ENCODE data around the gene MRPL24. TPM values are rescaled to one million over a fixed set of nuclear protein-coding genes. Genes with fewer than 3 reads are reported as not detected.

Gene MRPL24
- total RNA-seq, 2 donors from 2014 or later: 45.9 to 67.8 TPM

DNA sequence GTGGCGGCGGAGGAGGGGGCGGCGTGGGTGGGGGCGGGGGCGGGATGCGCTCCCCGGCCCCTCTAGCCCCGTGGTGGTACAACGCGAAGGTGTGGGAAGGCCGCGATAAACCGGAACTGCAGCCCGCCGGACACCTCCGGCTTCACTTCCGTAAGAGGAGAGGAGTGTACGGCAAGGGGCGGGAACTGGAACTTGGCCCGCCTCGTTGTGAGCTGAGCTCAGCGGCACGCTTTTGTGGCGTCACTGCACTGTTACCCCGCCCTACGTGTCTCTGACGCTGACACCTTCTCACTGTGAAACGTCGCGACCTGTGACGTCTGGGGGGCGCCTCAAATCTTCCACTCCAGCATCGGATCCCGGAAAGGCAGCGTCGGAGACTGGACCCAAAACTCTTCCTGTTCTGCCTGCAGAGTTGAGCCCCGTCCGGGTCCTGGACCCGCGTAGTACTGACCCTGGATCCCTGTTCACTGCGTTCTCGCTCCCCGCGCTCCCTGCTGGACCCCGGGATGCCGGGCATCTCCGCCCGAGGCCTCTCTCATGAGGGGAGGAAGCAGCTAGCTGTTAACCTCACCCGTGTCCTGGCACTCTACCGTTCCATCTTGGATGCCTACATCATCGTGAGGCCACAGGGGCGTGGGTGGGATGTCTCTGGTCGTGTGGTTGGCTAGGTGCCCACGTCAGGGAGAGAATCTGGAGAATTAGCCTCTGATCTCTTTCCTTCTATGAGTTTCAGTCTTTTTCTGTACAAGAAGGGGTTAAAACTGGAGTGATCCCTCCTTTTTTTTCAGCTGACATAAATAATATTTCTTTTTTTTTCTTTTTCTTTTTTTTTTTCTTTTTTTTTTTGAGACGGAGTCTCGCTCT is 12.1 kb downstream of the MRPL24 start, which contains the start of gene ISG20L2:
TSS of gene ISG20L2 (minus strand) at position 168 of the 864 bp plus-strand sequence. CDS start 1,114 bp downstream, outside the sequence.
- H3K9me3 Mint-ChIP-seq: no peaks in the 10 kb centered on the region
- H3K36me3 Mint-ChIP-seq (ENCODE audit: insufficient read depth in 2 of 2): peaks cover 4 to 21% of the 10 kb centered on the region in 2 donors
- H3K27me3 Mint-ChIP-seq (ENCODE audit: low read depth): no peaks in the 10 kb centered on the region
- H3K4me1 Mint-ChIP-seq (ENCODE audit: low read depth): peaks cover 22% of the 10 kb centered on the region
- DNase-seq (peak; percentile 95 to 97), ATAC-seq (replicated peaks in 1 of 2) (peak; percentile 94 to 95)
- peak within 1 kb of the TSS in 1 of 2 donors; percentile 97 for H3K4me3 Mint-ChIP-seq
- H3K27ac Mint-ChIP-seq: peak within 1 kb of the TSS; percentile 99

DNA sequence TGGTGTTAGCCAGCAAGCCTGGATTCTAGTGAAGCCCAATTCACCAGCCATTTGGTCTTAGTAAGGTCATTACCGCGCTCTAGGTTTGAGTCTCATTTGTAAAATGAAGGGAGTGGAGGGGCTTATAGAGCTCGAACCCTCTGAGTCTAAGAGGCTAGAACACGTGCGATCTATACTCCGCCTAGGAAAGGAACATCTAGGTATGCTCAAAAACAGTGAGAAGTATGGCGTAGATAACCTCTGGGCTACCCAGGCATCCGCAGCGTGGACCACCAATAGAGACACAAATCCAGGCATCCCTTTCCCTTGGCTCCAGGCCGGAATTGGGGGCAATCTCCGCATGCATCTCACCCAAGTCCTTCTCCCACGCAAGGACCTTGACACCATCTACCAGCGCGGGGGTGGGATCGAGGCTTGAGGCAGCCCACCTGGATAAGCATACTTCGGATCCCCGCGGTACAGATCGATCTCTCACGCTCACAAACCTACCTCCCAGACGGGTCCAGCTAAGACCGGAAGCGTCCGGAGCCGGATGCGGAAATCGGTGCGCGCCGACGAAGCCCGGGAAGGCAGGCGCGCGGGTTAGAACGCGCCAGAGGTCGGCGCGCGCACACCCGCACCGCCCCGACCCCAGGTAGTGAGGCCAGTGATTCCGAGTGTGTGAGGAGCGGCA is 12.8 kb downstream of the MRPL24 start, which contains the start of gene METTL25B:
TSS of gene METTL25B (plus strand) at position 544 of the 673 bp plus-strand sequence. CDS start 636 bp downstream, outside the sequence.
- no peaks in the 10 kb centered on the region for H3K27me3 Mint-ChIP-seq (ENCODE audit: low read depth)
- H3K36me3 Mint-ChIP-seq (ENCODE audit: insufficient read depth in 2 of 2): peaks cover 11 to 28% of the 10 kb centered on the region in 2 donors
- peak within 1 kb of the TSS; percentile 99 for H3K27ac Mint-ChIP-seq
- H3K9me3 Mint-ChIP-seq: no peaks in the 10 kb centered on the region
- peaks cover 22% of the 10 kb centered on the region for H3K4me1 Mint-ChIP-seq (ENCODE audit: low read depth)
- ATAC-seq (replicated peaks in 1 of 2) (peak; percentile 75 to 81), DNase-seq (peak; percentile 87 to 88)
- H3K4me3 Mint-ChIP-seq: peak within 1 kb of the TSS in 1 of 2 donors; percentile 97

DNA sequence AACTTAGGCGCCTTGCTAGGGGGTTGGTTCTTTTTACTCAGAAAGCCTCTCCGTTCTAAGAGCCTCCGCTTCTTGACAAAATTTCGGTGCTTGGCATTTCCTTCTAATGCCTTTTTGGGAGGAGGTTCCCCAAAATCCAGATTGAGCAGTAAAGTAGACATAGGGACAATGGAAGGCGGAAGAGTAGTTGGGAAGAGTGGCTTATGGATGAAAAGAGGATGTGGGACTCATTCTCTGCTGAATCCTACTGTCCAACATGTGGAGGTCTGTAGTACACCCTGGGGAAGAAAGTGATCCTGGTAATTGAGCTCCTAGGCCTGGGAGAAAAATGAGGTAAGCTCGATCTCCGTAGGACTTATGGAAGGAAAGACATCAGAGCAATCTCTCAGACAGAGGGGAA is 13.4 kb downstream of the MRPL24 start:
- Mint-ChIP-seq H3K27ac (peak overlapping the region; percentile 94), H3K36me3 (ENCODE audit: insufficient read depth in 2 of 2) (peaks cover 10 to 28% of the 10 kb centered on the region in 2 donors)
- ATAC-seq (replicated peaks in 1 of 2): no peak

DNA sequence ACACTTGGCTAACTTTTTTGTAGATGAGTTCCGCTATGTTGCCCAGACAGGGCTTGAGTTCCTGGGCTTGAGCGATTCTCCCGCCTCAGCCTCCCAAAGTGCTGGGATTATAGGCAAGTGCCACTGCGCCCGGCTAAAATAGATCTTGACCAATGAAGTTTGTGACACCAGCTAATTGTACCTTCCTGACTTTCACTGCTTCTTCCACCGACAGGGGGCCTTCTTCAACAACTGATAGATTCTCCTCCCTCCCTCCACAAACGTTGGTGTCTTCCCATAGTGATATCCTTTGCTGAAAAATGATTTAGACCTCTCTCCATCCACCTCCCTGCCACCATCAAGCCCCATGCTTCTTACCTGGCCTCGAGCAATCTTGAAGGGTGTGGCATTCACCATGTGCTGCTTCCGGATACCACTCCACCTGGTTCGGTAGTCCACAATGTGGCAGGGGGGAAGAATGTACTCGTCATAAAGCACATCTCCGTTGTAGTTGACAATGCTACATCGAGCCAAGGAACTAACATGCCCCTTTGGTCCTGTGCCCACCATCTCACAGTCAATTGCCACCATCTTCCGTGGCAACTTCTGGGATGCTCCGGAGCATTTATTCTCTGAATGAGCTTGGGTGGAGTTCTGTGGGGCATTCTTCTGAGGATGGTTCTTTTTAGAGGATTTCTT is 14.2 kb downstream of the MRPL24 start:
- peak overlapping the region; percentile 94 for H3K27ac Mint-ChIP-seq
- peaks cover 10 to 29% of the 10 kb centered on the region in 2 donors for H3K36me3 Mint-ChIP-seq (ENCODE audit: insufficient read depth in 2 of 2)
- H3K4me3 Mint-ChIP-seq: no peak overlapping the region
- DNase-seq (peak; percentile 67), ATAC-seq (replicated peaks in 1 of 2) (no peak)
- H3K27me3 Mint-ChIP-seq (ENCODE audit: low read depth): no peaks in the 10 kb centered on the region
- no peaks in the 10 kb centered on the region for H3K9me3 Mint-ChIP-seq
- H3K4me1 Mint-ChIP-seq (ENCODE audit: low read depth): peaks cover 24% of the 10 kb centered on the region

More for the DNA sequence above, 13.4 kb downstream of the MRPL24 start:
- Mint-ChIP-seq H3K4me3 (no peak overlapping the region), H3K27me3 (ENCODE audit: low read depth) (no peaks in the 10 kb centered on the region), H3K4me1 (ENCODE audit: low read depth) (peaks cover 23% of the 10 kb centered on the region), H3K9me3 (no peaks in the 10 kb centered on the region)
- DNase-seq: no peak

DNA sequence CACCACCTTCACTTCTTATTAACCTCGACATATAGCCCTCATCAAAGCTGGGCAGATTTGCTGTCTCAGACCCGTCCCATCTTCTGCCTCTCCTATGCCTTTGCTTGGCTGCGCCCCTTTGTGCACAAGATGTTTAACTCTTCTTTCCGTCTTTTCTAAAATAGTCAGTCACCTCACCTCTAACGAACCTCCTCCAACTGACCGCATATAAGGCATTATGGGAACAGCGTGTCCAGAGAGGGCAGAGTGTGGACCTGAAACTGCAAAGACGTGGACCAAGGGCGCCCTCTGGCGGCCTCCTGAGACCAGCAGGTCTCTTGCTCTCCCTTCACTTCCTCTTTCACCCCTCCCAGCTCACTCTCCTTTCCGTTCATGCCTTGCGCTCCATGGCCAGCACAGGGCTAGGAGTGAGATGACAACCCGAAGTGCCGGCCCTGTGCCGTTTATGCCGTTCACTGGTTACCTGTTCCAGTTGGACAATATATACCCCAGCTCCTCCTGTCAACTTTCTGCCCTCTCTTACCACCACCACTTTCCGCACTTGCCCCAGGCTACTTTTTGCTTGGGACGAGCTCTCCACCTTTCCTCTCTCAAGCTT is 15.1 kb downstream of the MRPL24 start:
- H3K9me3 Mint-ChIP-seq: no peaks in the 10 kb centered on the region
- no peaks in the 10 kb centered on the region for H3K27me3 Mint-ChIP-seq (ENCODE audit: low read depth)
- H3K4me1 Mint-ChIP-seq (ENCODE audit: low read depth): peaks cover 27% of the 10 kb centered on the region
- H3K27ac Mint-ChIP-seq: no peak overlapping the region
- ATAC-seq (replicated peaks in 1 of 2) (peak; percentile 22 to 40), DNase-seq (peak; percentile 83 to 89)
- H3K4me3 Mint-ChIP-seq: no peak overlapping the region
- peaks cover 13 to 27% of the 10 kb centered on the region in 2 donors for H3K36me3 Mint-ChIP-seq (ENCODE audit: insufficient read depth in 2 of 2)

DNA sequence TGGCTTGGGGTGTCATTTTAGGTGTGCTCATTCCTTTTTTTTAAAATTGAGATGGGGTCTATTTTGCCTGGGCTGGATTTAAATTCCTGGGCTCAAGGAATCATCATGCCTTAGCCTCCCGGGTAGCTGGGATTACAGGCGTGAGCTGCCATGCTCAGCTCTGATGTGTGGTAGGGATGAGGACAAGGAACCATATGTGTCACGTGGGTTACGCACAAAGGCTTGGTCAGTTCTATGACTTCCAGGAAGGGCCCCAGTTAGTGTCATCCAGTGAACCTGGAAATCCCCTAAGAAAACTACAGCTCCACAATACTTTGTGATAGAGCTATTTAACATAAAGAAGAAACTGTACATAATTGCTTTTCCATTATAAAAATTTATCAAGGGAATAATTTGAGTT is 19.4 kb downstream of the MRPL24 start:
- Mint-ChIP-seq H3K4me3 (peak overlapping the region in 1 of 2 donors; percentile 60), H3K27me3 (ENCODE audit: low read depth) (no peaks in the 10 kb centered on the region), H3K36me3 (ENCODE audit: insufficient read depth in 2 of 2) (peaks cover 10 to 21% of the 10 kb centered on the region in 2 donors), H3K9me3 (no peaks in the 10 kb centered on the region), H3K4me1 (ENCODE audit: low read depth) (peaks cover 25% of the 10 kb centered on the region), H3K27ac (peak overlapping the region; percentile 96)
- peak; percentile 43 to 53 for DNase-seq
- ATAC-seq (replicated peaks in 1 of 2): peak; percentile 65 to 83

DNA sequence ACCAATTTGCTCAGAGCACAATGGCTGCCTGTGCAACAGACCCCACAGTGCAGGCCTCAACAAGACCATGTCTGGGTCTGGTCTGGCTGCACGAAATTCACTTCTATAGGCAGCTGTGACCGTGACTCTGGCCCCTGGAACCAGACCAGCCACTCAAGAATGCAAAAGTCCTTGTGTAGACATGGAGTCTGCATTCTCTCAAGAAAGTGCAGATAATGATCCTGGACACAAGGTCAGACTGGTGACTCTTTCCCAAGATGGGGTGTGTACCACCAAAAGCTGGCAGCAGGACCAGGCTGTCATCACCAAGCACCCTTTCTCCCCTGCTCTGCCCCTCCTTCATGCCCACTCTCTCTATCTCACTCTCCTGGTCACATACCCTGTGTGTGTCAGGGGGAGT is 19.8 kb downstream of the MRPL24 start:
- no peaks in the 10 kb centered on the region for H3K9me3 Mint-ChIP-seq
- peaks cover 25% of the 10 kb centered on the region for H3K4me1 Mint-ChIP-seq (ENCODE audit: low read depth)
- H3K4me3 Mint-ChIP-seq: peak overlapping the region in 1 of 2 donors; percentile 60
- peak overlapping the region; percentile 96 for H3K27ac Mint-ChIP-seq
- H3K36me3 Mint-ChIP-seq (ENCODE audit: insufficient read depth in 2 of 2): peaks cover 10 to 21% of the 10 kb centered on the region in 2 donors
- peak; percentile 33 to 38 for ATAC-seq (replicated peaks in 1 of 2)
- no peak for DNase-seq
- no peaks in the 10 kb centered on the region for H3K27me3 Mint-ChIP-seq (ENCODE audit: low read depth)

DNA sequence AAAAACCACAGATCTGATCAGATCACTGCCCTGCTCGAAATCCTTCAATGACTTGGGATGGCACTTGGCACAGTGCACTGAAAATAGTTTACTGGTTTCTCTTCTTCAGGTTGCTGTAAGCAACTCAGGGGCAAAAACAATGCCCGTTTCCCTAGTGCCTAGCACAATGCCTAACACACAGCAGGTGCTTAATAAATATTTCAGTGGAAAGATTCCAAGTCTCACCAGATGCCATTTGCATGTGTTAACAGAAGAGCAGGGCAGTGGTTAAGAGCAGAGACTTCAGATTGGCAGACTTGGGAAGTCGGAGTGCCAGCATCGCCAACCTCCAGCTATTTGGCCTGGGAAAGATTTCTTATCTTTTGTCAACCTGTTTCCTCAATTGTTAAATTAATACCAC is 23.5 kb downstream of the MRPL24 start:
- ATAC-seq (replicated peaks in 1 of 2) (no peak), DNase-seq (no peak)
- Mint-ChIP-seq H3K4me1 (ENCODE audit: low read depth) (peaks cover 21% of the 10 kb centered on the region), H3K36me3 (ENCODE audit: insufficient read depth in 2 of 2) (peaks cover 3 to 5% of the 10 kb centered on the region in 2 donors), H3K9me3 (no peaks in the 10 kb centered on the region), H3K27me3 (ENCODE audit: low read depth) (no peaks in the 10 kb centered on the region), H3K4me3 (no peak overlapping the region), H3K27ac (no peak overlapping the region)

DNA sequence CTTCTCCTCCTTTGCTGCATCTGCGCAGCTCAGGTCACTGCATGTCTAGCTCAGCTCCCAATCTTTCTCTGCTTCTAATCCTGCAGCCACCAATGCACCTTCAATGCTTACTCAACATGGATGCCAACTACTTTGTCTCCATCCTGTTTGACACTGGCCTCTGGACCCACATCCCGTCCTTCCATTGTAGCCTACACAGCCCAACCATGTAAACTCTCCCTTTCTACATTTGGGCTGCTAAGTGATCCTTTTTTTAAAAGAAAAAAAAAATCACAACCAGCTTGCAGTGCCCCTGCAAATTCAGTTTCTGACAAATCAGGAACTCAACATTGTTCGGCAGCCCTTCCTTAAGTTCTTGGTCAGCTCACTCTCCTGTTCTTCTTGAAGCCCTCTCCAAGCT is 26.1 kb downstream of the MRPL24 start:
- peaks cover 0 to 2% of the 10 kb centered on the region in 2 donors for H3K36me3 Mint-ChIP-seq (ENCODE audit: insufficient read depth in 2 of 2)
- no peak overlapping the region for H3K4me3 Mint-ChIP-seq
- peaks cover 4% of the 10 kb centered on the region for H3K4me1 Mint-ChIP-seq (ENCODE audit: low read depth)
- DNase-seq: no peak
- no peak for ATAC-seq (replicated peaks in 1 of 2)
- H3K27me3 Mint-ChIP-seq (ENCODE audit: low read depth): no peaks in the 10 kb centered on the region
- H3K27ac Mint-ChIP-seq: no peak overlapping the region
- H3K9me3 Mint-ChIP-seq: no peaks in the 10 kb centered on the region

DNA sequence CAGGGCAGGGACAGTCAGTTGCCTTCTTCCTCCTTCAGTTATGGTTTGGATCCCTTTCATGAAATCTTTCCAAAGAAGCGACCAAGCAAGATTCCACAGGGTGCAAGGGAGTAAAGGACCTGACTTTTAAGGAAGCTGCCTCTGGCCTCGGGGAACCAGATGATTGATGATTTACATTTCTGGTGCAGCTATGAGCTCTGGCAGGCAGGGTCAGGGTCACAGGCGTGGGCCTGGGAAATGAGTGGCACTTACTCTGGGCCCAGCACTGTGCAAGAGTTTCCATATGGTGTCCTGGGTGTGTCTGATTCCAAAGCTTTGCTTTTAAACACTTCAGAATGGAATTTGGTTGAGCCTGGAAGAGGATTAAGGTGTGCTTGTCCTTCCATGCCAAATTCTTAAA is 28.3 kb downstream of the MRPL24 start:
- DNase-seq: no peak
- Mint-ChIP-seq H3K4me3 (no peak overlapping the region), H3K27ac (no peak overlapping the region), H3K4me1 (ENCODE audit: low read depth) (no peaks in the 10 kb centered on the region), H3K36me3 (ENCODE audit: insufficient read depth in 2 of 2) (peaks cover 0 to 1% of the 10 kb centered on the region in 2 donors), H3K27me3 (ENCODE audit: low read depth) (peaks cover under 1% of the 10 kb centered on the region), H3K9me3 (no peaks in the 10 kb centered on the region)
- no peak for ATAC-seq (replicated peaks in 1 of 2)

DNA sequence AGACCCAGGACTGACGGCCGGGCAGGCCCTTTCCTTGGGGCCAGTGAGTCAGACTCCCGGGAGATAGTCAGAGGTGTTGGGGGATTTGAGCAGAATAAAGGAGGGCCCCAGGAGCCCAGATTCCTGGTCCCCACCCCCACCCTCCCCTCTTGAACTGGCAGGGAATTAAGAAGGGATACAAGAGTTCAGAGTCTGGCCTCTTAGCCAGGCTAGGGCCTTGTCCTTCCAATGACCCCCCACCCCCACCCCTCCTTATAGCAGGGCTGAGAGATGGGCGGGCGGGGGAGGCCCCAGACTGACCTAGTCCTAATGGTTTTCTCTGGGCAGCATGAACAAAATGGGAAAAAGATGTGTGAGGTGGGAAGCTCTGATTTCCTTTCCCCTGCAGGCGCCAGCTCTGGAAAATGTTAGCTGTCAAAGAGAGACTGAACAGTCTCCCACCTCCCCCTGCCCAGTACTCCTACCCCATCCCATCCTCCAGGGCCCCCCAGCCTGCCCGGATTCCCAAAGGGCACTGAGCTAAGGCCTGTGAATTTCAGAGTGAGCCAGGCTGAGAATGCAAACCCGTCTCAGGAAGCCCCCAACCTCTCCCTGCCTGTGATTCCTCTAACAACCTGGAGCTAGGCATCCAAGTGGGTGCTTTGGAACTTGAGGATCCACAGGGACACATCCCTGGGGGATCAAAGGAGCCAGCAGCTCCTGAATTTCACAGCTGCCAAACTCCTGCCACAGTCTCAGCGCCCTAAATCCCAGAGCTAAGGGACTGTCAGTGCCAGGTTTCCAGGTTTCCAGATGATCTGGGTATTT is 29.7 kb downstream of the MRPL24 start:
- no peaks in the 10 kb centered on the region for H3K36me3 Mint-ChIP-seq (ENCODE audit: insufficient read depth in 2 of 2)
- no peak overlapping the region for H3K27ac Mint-ChIP-seq
- peaks cover 13% of the 10 kb centered on the region for H3K27me3 Mint-ChIP-seq (ENCODE audit: low read depth)
- peaks cover 7% of the 10 kb centered on the region for H3K4me1 Mint-ChIP-seq (ENCODE audit: low read depth)
- ATAC-seq (replicated peaks in 1 of 2) (no peak), DNase-seq (no peak)
- no peak overlapping the region for H3K4me3 Mint-ChIP-seq
- H3K9me3 Mint-ChIP-seq: no peaks in the 10 kb centered on the region

All from activated T-cell treated with anti-CD3 and anti-CD28 coated beads, Interleukin-2, amount 50 U/mL, for 72 hours (primary cell).